Gastroesophageal sphincter (tissue), 3 donors: ENCODE results near the gene TEC.

Source experiments
- CTCF ChIP-seq, 4 experiments: fragments of 200-600 bp in 2 of 4; fragments of 450-650 bp in 2 of 4; sonication (generic) in 1 of 4; IDR thresholded peaks; one replicate each; pipeline ENCODE4 v1.5.1; 2017 to 2019; ENCODE audit warnings: antibody characterized with exemption in 4 of 4, mild to moderate bottlenecking in 2 of 4, moderate library complexity in 2 of 4
- POLR2A ChIP-seq, 2 donors: fragments of 450-650 bp; IDR thresholded peaks; one replicate each; pipeline ENCODE4 v1.6.1; 2017; ENCODE audit warnings: antibody characterized with exemption in 2 of 2, mild to moderate bottlenecking in 2 of 2, moderate library complexity in 1 of 2

DNA sequence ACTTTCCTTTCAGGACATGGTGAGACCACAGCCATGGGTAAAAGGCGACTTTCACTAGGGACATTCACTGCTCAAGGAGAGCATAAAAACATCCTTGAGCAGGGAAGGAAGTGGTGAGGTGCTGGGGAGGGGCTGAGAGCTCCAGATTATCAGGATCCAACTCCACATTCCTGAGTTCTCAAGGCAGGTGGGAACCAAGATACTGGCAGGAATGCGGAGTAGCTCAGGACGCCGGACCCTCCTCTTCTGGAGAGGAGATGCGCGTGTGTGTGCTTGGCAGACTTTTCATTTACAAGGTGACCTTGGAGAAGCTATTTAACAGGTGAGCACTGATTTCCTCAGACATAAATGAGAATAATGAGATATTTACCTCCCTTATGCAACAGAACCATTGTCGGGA lies 94.3 kb downstream of the TEC start:
- no peak for TF ChIP-seq POLR2A (IDR thresholded peaks at IDR 0.05)
- no peak for TF ChIP-seq CTCF (IDR thresholded peaks at IDR 0.05)
